ENCODE data around the gene CRYBG2. TPM values are rescaled to one million over a fixed set of nuclear protein-coding genes. Genes with fewer than 3 reads are reported as not detected.

CRYBG2 gene
- total and polyA plus RNA-seq, 10 of the 15 experiments (the other 5 are each of a cell fraction or from before 2014, with no cell fraction given), result 0.03 to 1.2 (median 0.11) TPM; not detected in 4

DNA sequence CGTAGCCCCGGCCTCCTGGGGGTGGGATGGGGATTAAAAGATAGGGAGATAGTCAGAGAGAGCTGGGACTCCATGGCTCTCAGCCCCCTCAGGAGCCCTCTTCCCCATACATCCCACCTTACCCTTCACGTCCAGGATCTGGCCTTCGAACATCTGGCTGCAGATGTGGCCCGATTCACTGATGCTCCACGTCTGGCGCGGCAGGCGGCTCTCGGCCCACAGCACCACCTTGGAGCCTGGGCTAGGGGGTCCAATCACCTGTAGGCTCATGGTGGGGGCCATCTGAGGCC lies 31.9 kb downstream of the CRYBG2 start (continued):
- TF ChIP-seq, protein P1, sequence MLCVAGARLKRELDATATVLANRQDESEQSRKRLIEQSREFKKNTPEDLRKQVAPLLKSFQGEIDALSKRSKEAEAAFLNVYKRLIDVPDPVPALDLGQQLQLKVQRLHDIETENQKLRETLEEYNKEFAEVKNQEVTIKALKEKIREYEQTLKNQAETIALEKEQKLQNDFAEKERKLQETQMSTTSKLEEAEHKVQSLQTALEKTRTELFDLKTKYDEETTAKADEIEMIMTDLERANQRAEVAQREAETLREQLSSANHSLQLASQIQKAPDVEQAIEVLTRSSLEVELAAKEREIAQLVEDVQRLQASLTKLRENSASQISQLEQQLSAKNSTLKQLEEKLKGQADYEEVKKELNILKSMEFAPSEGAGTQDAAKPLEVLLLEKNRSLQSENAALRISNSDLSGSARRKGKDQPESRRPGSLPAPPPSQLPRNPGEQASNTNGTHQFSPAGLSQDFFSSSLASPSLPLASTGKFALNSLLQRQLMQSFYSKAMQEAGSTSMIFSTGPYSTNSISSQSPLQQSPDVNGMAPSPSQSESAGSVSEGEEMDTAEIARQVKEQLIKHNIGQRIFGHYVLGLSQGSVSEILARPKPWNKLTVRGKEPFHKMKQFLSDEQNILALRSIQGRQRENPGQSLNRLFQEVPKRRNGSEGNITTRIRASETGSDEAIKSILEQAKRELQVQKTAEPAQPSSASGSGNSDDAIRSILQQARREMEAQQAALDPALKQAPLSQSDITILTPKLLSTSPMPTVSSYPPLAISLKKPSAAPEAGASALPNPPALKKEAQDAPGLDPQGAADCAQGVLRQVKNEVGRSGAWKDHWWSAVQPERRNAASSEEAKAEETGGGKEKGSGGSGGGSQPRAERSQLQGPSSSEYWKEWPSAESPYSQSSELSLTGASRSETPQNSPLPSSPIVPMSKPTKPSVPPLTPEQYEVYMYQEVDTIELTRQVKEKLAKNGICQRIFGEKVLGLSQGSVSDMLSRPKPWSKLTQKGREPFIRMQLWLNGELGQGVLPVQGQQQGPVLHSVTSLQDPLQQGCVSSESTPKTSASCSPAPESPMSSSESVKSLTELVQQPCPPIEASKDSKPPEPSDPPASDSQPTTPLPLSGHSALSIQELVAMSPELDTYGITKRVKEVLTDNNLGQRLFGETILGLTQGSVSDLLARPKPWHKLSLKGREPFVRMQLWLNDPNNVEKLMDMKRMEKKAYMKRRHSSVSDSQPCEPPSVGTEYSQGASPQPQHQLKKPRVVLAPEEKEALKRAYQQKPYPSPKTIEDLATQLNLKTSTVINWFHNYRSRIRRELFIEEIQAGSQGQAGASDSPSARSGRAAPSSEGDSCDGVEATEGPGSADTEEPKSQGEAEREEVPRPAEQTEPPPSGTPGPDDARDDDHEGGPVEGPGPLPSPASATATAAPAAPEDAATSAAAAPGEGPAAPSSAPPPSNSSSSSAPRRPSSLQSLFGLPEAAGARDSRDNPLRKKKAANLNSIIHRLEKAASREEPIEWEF (IDR thresholded peaks at IDR 0.05; ENCODE audit: insufficient replicate concordance, low read depth, low read length), result no peak

DNA sequence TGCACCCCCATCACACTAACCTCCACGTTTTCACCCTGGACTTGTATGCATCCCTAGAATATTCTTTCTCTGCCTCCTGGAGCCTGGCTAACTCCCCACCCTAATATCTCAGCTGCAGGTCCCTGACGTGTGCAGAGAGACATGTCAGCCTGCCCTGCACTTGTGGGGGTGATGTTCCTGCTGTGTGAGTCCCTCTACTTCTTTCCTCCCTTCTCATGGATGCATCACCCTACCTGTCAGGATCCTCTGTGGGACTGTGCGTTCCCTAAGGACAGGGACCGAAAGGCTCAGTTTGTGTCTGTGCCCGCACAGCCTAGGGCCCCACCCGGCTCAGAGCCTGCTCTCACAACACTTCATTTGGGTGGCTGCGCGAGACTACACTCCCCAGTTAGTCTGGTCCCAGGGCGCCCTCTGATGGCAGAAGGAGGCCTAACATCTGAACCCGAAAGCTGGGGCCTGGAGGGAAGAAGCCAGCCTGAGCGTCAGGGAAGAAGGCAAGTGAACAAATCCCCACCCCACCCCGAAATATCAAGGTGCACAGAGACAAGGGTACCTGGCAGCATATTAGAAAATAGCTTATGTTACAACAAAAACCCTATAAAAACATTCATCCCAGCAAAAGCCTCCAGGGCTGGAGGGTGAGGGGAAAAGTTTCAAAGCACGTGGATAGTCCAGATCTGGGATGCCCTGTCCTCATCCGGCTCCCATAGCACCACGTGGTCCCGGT lies 32.5 kb downstream of the CRYBG2 start:
- peaks cover 23% of the 10 kb centered on the region for H3K79me2 ChIP-seq (ENCODE audit: control insufficient read depth, insufficient read depth, low read length)
- no peaks in the 10 kb centered on the region for H3K9me3 ChIP-seq (replicated peaks; ENCODE audit: control insufficient read depth, insufficient read depth, low read length)
- SMC1A ChIA-PET (ENCODE audit: uncharacterized antibody, unreplicated experiment), result interaction anchor here (0.7 to 14.9 kb wide), 19 partner anchors 10 to 268 kb away, joined by 3 to 474 read pairs (median 5); partner anchors contain the start of genes C1orf232, CEP85, SH3BGRL3 and UBXN11
- 6% methylated on average over 16 of the region's 16 CpGs for WGBS (ENCODE audit: insufficient coverage, insufficient replicate concordance, low lambda C conversion rate, missing lambda C conversion rate)
- FAIRE-seq, result peak; percentile 81
- H3K9ac ChIP-seq (ENCODE audit: control insufficient read depth, insufficient read depth, low read length), result peak overlapping the region; percentile 29; the same call in 1 of the 2 replicates
- peak; percentile 76 for ATAC-seq
- in situ Hi-C loops (cut with MboI) (loop anchor here (5.0 kb wide), 2 partner anchors 34 to 149 kb away; partner anchors contain the start of gene ZNF593OS), intact Hi-C loops (cut with micrococcal nuclease; ENCODE audit: unreplicated experiment) (loop anchor here (1.0 to 5.0 kb wide), 3 partner anchors 36 to 154 kb away; partner anchors contain the start of genes C1orf232 and ZNF593)
- peak overlapping the region; percentile 77 for H3K4me2 ChIP-seq (ENCODE audit: control insufficient read depth, insufficient read depth)
- peaks cover 26% of the 10 kb centered on the region for H3K4me1 ChIP-seq (ENCODE audit: control insufficient read depth, insufficient read depth, low read length)
- POLR2A ChIA-PET, result interaction anchor here (0.6 to 10.6 kb wide), 3 partner anchors 34 to 104 kb away, joined by 4 to 253 read pairs (median 31); partner anchors contain the start of gene SH3BGRL3
- H3K36me3 ChIP-seq (ENCODE audit: control insufficient read depth in 2 of 2, insufficient read depth in 2 of 2, low read length in 1 of 2), result peaks cover 0 to 3% of the 10 kb centered on the region in 2 experiments; a peak in 1 of 4 replicates
- peak overlapping the region; percentile 4; the same call in 1 of the 2 replicates for H3K27ac ChIP-seq (ENCODE audit: control insufficient read depth, insufficient read depth)
- peak overlapping the region; percentile 45 for H2AFZ ChIP-seq (ENCODE audit: control insufficient read depth, low read depth, low read length)
- CTCF ChIA-PET, result interaction anchor here (0.6 to 11.6 kb wide), 37 partner anchors 10 to 218 kb away, joined by 3 to 879 read pairs (median 5); partner anchors contain the start of genes CEP85, SH3BGRL3, UBXN11 and ZNF593
- RAD21 ChIA-PET (ENCODE audit: unreplicated experiment), result interaction anchor here (0.6 to 10.4 kb wide), 15 partner anchors 12 to 176 kb away, joined by 3 to 477 read pairs (median 5); partner anchors contain the start of genes C1orf232, CEP85, SH3BGRL3 and UBXN11
- H3K27me3 ChIP-seq (replicated peaks in 1 of 2; ENCODE audit: control insufficient read depth in 2 of 2, insufficient read depth in 2 of 2, low read length in 1 of 2), result no peaks in the 10 kb centered on the region
- H4K20me1 ChIP-seq (ENCODE audit: control insufficient read depth, insufficient read depth), result no peaks in the 10 kb centered on the region
- H3K4me3 ChIP-seq, result no peak overlapping the region
- no TSS peak for BruUV-seq (replicated peaks)
- DNase-seq (ENCODE audit: low read depth, low spot score), result peak; percentile 57
- TF ChIP-seq SRF (IDR thresholded peaks at IDR 0.05; ENCODE audit: low read depth in 2 of 2, low read length in 2 of 2), result no peak
- no peak for TF ChIP-seq ASH2L (IDR thresholded peaks at IDR 0.05; ENCODE audit: borderline replicate concordance, low read depth)
- TF ChIP-seq ZNF207 (IDR thresholded peaks at IDR 0.05; ENCODE audit: borderline replicate concordance), result no peak
- TF ChIP-seq GATAD2B (conservative IDR thresholded peaks at IDR 0.05; ENCODE audit: low read depth), result 0 out of 2 replicates have a peak, but pooled peaks have one; percentile 31
- TF ChIP-seq ZNF274 (IDR thresholded peaks at IDR 0.05; ENCODE audit: insufficient read depth, insufficient read length), result no peak
- TF ChIP-seq MXI1 (IDR thresholded peaks at IDR 0.05; ENCODE audit: low read depth, low read length), result peak; percentile 34; the same call in 1 of the 2 replicates
- peak; percentile 35; the same call in 1 of the 2 replicates for TF ChIP-seq ZNF24 (IDR thresholded peaks at IDR 0.05)
- TF ChIP-seq CBX3 (IDR thresholded peaks at IDR 0.05; ENCODE audit: borderline replicate concordance, low read depth), result no peak
- no peak for TF ChIP-seq JUND (IDR thresholded peaks at IDR 0.05; ENCODE audit: low read depth, low read length)
- TF ChIP-seq EGR1 (IDR thresholded peaks at IDR 0.05; ENCODE audit: borderline replicate concordance in 1 of 2, low read depth in 2 of 2, low read length in 2 of 2), result no peak
- TF ChIP-seq, protein P2, sequence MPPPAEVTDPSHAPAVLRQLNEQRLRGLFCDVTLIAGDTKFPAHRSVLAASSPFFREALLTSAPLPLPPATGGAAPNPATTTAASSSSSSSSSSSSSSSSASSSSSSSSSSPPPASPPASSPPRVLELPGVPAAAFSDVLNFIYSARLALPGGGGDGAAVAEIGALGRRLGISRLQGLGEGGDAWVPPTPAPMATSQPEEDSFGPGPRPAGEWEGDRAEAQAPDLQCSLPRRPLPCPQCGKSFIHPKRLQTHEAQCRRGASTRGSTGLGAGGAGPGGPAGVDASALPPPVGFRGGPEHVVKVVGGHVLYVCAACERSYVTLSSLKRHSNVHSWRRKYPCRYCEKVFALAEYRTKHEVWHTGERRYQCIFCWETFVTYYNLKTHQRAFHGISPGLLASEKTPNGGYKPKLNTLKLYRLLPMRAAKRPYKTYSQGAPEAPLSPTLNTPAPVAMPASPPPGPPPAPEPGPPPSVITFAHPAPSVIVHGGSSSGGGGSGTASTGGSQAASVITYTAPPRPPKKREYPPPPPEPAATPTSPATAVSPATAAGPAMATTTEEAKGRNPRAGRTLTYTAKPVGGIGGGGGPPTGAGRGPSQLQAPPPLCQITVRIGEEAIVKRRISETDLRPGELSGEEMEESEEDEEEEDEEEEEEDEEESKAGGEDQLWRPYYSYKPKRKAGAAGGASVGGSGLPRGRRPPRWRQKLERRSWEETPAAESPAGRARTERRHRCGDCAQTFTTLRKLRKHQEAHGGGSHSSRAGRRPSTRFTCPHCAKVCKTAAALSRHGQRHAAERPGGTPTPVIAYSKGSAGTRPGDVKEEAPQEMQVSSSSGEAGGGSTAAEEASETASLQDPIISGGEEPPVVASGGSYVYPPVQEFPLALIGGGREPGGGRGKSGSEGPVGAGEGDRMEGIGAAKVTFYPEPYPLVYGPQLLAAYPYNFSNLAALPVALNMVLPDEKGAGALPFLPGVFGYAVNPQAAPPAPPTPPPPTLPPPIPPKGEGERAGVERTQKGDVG (CRISPR knock-in tag; IDR thresholded peaks at IDR 0.05), result no peak

All from GM12878 (cell line).